SW480 (cell line): ENCODE measurements around the gene LAMB4.

Experiments
- DNase-seq: peaks from one replicate; pipeline ENCODE4 v3.0.0-alpha.2; 2016; ENCODE audit warnings: low spot score

The LAMB4 gene

GRCh38 chr7:108012499-108013430 lies 117.4 kb downstream of the LAMB4 start:
- DNase-seq: peak; percentile 73

GRCh38 chr7:108010377-108010776 lies 119.8 kb downstream of the LAMB4 start:
- peak; percentile 26 for DNase-seq

- DNase-seq: no peak
Measured at GRCh38 chr7:108009873-108010272, 120.3 kb downstream of the LAMB4 start.

- DNase-seq: no peak
Measured at GRCh38 chr7:108008827-108009226, 121.3 kb downstream of the LAMB4 start.

GRCh38 chr7:108008240-108008639 lies 121.9 kb downstream of the LAMB4 start:
- no peak for DNase-seq

GRCh38 chr7:108007762-108008161 lies 122.4 kb downstream of the LAMB4 start:
- no peak for DNase-seq

- no peak for DNase-seq
Measured at GRCh38 chr7:108007261-108007660, 122.9 kb downstream of the LAMB4 start.

GRCh38 chr7:108004220-108005142 lies 125.7 kb downstream of the LAMB4 start:
- no peak for DNase-seq

GRCh38 chr7:108003599-108003935 lies 126.6 kb downstream of the LAMB4 start:
- DNase-seq: no peak

- DNase-seq: peak; percentile 59
Measured at GRCh38 chr7:108002726-108003598, 127.2 kb downstream of the LAMB4 start, which contains the start of gene LAMB1. Gene LAMB1, minus strand, starts transcription at chr7:108003161. Its CDS starts 276 bp downstream, at chr7:108002885.

- no peak for DNase-seq
Measured at GRCh38 chr7:108001764-108002725, 128.1 kb downstream of the LAMB4 start.

- no peak for DNase-seq
Measured at GRCh38 chr7:108000875-108001763, 129.0 kb downstream of the LAMB4 start.

- no peak for DNase-seq
Measured at GRCh38 chr7:107999779-108000560, 130.2 kb downstream of the LAMB4 start.

- DNase-seq: no peak
Measured at GRCh38 chr7:107998660-107999480, 131.3 kb downstream of the LAMB4 start.

GRCh38 chr7:107998150-107998549 lies 132.0 kb downstream of the LAMB4 start:
- DNase-seq: no peak

GRCh38 chr7:107996072-107996882 lies 133.9 kb downstream of the LAMB4 start:
- DNase-seq: peak; percentile 9
